ENCODE measurements around the gene LRIT1.

Gene LRIT1

DNA sequence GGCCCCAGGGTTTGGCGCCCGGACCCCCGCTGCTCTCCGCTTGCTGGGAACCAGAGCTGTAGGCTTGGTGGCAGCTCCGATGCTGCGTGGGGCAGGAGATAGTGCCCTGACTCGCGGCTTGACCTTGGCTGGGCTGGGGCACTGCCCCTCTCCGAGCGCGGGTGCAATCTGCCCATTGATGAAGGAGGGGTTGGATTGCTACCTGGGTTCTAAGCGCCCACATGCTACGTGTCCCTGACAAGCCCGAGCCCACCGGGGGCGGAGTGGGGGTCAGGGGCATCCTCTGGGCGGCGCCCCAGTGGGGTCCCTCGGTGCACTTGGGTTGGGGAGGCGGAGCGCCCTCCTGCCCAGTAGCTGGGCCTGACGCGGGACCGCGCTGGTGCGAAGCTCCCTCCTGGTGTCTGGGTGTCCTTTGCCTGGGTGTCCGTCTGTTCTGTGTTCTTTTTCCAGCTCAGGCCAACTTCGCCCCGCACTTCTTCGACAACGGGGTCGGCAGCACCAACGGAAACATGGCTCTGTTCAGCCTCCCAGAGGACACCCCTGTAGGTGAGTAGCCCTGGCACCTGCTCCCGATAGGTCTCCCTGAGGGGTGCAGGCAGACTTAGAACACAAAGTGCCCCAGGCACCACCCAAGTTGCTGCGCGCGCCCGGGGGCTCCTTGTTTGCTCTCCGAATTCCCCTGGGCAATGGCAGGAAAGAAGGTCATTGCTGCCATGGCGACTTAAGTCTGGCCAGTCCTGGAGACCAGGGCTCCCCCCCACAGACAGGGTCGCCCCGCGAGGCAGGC is 46.1 kb downstream of the LRIT1 start:
- peaks cover 82% of the 10 kb centered on the region for H3K27me3 Mint-ChIP-seq (ENCODE audit: low read depth, poor library complexity)
- peak overlapping the region; percentile 68 for H3K4me3 Mint-ChIP-seq
- peak; percentile 14 for DNase-seq
- TF ChIP-seq, protein P1, sequence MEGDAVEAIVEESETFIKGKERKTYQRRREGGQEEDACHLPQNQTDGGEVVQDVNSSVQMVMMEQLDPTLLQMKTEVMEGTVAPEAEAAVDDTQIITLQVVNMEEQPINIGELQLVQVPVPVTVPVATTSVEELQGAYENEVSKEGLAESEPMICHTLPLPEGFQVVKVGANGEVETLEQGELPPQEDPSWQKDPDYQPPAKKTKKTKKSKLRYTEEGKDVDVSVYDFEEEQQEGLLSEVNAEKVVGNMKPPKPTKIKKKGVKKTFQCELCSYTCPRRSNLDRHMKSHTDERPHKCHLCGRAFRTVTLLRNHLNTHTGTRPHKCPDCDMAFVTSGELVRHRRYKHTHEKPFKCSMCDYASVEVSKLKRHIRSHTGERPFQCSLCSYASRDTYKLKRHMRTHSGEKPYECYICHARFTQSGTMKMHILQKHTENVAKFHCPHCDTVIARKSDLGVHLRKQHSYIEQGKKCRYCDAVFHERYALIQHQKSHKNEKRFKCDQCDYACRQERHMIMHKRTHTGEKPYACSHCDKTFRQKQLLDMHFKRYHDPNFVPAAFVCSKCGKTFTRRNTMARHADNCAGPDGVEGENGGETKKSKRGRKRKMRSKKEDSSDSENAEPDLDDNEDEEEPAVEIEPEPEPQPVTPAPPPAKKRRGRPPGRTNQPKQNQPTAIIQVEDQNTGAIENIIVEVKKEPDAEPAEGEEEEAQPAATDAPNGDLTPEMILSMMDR (IDR thresholded peaks at IDR 0.05) = no peak
- no peaks in the 10 kb centered on the region for H3K9me3 Mint-ChIP-seq
- H3K4me1 Mint-ChIP-seq = no peaks in the 10 kb centered on the region
- no peak overlapping the region for H3K27ac Mint-ChIP-seq
- no peaks in the 10 kb centered on the region for H3K36me3 Mint-ChIP-seq (ENCODE audit: low read depth)

DNA sequence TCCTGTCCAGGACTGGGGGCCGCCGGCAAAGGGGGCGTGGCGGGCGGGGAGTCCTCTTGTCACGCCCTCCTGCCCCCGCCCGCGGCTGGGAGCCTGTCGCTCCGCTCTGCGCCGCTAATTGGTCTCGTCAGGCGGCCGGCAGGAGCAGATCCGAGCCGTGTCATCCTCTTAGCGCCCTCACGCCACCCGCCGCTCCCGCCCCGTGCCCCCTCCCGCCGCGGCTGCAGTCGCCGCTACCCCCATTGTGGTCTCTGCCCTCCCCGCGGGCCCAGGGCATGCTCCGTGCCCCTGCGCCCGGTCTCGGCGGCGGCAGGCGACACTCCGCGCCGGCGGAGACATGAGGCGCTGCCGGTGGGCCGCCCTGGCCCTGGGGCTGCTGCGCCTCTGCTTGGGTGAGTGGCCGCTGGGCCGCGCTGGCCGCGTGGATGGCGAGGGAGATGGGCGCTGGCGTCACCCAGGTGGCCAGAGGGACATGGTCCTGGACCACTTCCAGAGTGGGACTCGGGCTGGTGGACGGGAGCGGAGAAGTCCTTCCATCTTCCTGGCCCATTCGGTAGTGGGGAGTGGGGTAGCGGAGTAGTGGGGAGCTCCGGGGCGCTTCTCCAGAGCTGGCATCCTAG is 46.8 kb downstream of the LRIT1 start, which contains the start of gene CDHR1:
Gene CDHR1 (plus strand): TSS at position 114 of the 620 bp plus-strand sequence. CDS start 224 bp downstream, at position 338.
- Mint-ChIP-seq H3K4me1 (no peaks in the 10 kb centered on the region), H3K36me3 (ENCODE audit: low read depth) (no peaks in the 10 kb centered on the region), H3K27me3 (ENCODE audit: low read depth, poor library complexity) (peaks cover 80% of the 10 kb centered on the region), H3K4me3 (peak within 1 kb of the TSS; percentile 70), H3K27ac (no peak within 1 kb of the TSS), H3K9me3 (no peaks in the 10 kb centered on the region)
- peak; percentile 77 for DNase-seq
- TF ChIP-seq, protein P1 (IDR thresholded peaks at IDR 0.05) = no peak

DNA sequence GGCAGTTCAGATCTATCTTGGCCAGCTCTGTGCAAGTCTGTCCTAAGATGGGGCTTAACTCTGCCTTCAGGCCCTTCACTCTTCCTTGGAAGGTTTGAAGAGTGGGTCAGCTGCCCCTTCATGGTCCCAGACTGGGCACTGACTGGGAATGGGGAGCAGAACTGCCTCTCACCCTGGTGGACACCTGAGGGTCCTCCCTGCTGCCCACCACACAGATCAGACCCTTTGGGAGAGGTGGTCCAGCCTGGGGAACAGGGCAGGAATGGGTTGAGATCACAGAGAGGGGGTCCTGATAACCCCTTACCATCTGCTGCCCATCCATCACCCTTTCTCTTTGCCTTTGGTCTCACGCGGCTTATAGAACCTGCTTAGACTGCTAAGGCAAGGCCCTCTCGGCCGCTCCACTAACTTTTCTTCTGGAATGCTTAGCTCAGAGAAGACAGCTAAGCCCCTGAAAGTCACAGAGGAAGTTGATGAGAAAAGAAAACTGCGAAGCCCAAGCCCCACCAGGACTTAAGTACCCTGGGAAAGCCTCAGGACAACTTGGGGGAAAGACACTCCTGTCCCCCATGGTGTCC is 47.4 kb downstream of the LRIT1 start:
- no peak overlapping the region for H3K27ac Mint-ChIP-seq
- TF ChIP-seq, protein P1 (IDR thresholded peaks at IDR 0.05) = no peak
- peaks cover 79% of the 10 kb centered on the region for H3K27me3 Mint-ChIP-seq (ENCODE audit: low read depth, poor library complexity)
- H3K4me1 Mint-ChIP-seq = no peaks in the 10 kb centered on the region
- no peaks in the 10 kb centered on the region for H3K36me3 Mint-ChIP-seq (ENCODE audit: low read depth)
- no peaks in the 10 kb centered on the region for H3K9me3 Mint-ChIP-seq
- no peak for DNase-seq
- H3K4me3 Mint-ChIP-seq = peak overlapping the region; percentile 70

DNA sequence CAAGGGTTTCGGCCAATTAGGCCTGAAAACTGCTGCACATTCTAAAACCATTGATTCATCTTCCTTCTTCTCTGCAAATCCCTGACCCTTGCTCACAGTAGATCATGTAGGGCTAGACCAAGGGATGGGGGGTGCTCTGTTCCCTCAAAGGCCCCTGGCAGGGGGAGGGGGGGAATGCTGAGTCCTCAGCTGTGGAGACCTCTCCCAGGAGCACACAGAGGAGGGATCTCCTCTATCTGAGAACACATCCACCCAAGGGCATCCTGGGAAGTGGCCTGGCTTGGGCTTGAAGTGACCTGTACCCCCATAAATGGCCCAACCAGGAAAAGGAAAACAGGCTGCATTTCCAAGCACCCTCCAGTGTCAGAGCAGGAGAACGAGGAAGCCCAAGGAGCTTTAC is 48.0 kb downstream of the LRIT1 start:
- Mint-ChIP-seq H3K4me3 (peak overlapping the region; percentile 47), H3K27ac (no peak overlapping the region), H3K27me3 (ENCODE audit: low read depth, poor library complexity) (peaks cover 74% of the 10 kb centered on the region), H3K9me3 (no peaks in the 10 kb centered on the region), H3K4me1 (no peaks in the 10 kb centered on the region), H3K36me3 (ENCODE audit: low read depth) (no peaks in the 10 kb centered on the region)
- no peak for DNase-seq
- TF ChIP-seq, protein P1 (IDR thresholded peaks at IDR 0.05) = no peak

DNA sequence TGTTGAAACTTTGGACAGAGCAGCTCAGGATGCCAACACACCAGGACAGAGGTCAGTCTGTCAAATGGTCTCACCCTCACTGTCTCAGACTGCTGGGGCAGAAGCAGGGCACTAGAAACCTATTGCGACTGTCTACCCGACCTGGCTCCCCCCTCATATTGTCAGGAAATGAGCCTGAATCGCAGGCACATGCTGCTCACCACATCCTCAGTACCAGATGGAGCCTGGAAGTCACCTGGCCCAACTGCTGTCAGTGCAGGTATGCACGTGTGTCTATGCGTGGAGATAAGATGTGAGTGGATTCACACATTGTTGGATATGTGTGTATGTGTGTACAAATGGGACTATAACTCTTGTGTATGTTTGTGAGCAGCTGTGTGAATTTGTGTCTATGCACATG is 50.2 kb downstream of the LRIT1 start:
- Mint-ChIP-seq H3K27ac (no peak overlapping the region), H3K4me3 (no peak overlapping the region), H3K36me3 (ENCODE audit: low read depth) (no peaks in the 10 kb centered on the region), H3K27me3 (ENCODE audit: low read depth, poor library complexity) (peaks cover 53% of the 10 kb centered on the region), H3K4me1 (no peaks in the 10 kb centered on the region), H3K9me3 (no peaks in the 10 kb centered on the region)
- TF ChIP-seq, protein P1 (IDR thresholded peaks at IDR 0.05) = no peak
- DNase-seq = no peak
